Astrocyte (in vitro differentiated cells and primary cell): Measurements from ENCODE around the gene OR6P1. TPM values are rescaled to one million over a fixed set of nuclear protein-coding genes. Genes with fewer than 3 reads are reported as not detected.

Source experiments
- DNase-seq: peaks from one replicate; pipeline ENCODE4 v3.0.0-alpha.2; 2010; ENCODE audit warnings: low read depth
- FAIRE-seq: peaks from 2 replicates; lab custom pipeline; 2011; peaks lifted over from hg19 to GRCh38; lab: Jason Lieb, UNC
- H2AFZ ChIP-seq: 2 replicates; pipeline ENCODE4 v1.6.0; 2012; ENCODE audit warnings: low read depth, low read length, inconsistent platforms
- H3K27ac ChIP-seq: 2 replicates; pipeline ENCODE4 v1.5.1; 2011; ENCODE audit warnings: low read depth, low read length, inconsistent platforms
- H3K27me3 ChIP-seq: 2 replicates; pipeline ENCODE4 v1.6.0; 2011; ENCODE audit warnings: low read length, inconsistent platforms; ENCODE audit not compliant: insufficient read depth
- H3K36me3 ChIP-seq: 2 replicates; pipeline ENCODE4 v1.5.1; 2011; ENCODE audit warnings: low read length, inconsistent platforms; ENCODE audit not compliant: insufficient read depth
- H3K4me1 ChIP-seq: 2 replicates; pipeline ENCODE4 v1.5.1; 2011; ENCODE audit warnings: low read length, inconsistent platforms; ENCODE audit not compliant: insufficient read depth
- H3K4me2 ChIP-seq: 2 replicates; pipeline ENCODE4 v1.6.0; 2012; ENCODE audit warnings: low read length, inconsistent platforms
- H3K4me3 ChIP-seq: 2 replicates; pipeline ENCODE4 v1.5.1; 2011; ENCODE audit warnings: low read depth, mild to moderate bottlenecking, low read length, inconsistent platforms; ENCODE audit not compliant: insufficient read depth
- H3K79me2 ChIP-seq: 2 replicates; pipeline ENCODE4 v1.6.0; 2012; ENCODE audit warnings: mild to moderate bottlenecking, low read length, inconsistent platforms; ENCODE audit not compliant: insufficient read depth
- H3K9ac ChIP-seq: 2 replicates; pipeline ENCODE4 v1.6.0; 2012; ENCODE audit warnings: mild to moderate bottlenecking, low read length, inconsistent platforms
- H3K9me3 ChIP-seq: 2 replicates; pipeline ENCODE4 v1.5.1; 2012; ENCODE audit warnings: low read depth, mild to moderate bottlenecking, low read length, inconsistent platforms; ENCODE audit not compliant: insufficient read depth
- H4K20me1 ChIP-seq: 2 replicates; pipeline ENCODE4 v1.6.0; 2012; ENCODE audit warnings: low read length, inconsistent platforms; ENCODE audit not compliant: insufficient read depth
- H3K27ac Mint-ChIP-seq: one replicate; pipeline ENCODE4 v1.8.0; 2021; ENCODE audit warnings: mild to moderate bottlenecking, mixed read lengths; ENCODE audit not compliant: unreplicated experiment
- H3K27me3 Mint-ChIP-seq: one replicate; pipeline ENCODE4 v1.8.0; 2021; ENCODE audit warnings: low read depth, mixed read lengths; ENCODE audit not compliant: unreplicated experiment
- H3K36me3 Mint-ChIP-seq: one replicate; pipeline ENCODE4 v1.8.0; 2021; ENCODE audit warnings: low read depth, mixed read lengths; ENCODE audit not compliant: unreplicated experiment
- H3K4me1 Mint-ChIP-seq: one replicate; pipeline ENCODE4 v1.8.0; 2021; ENCODE audit warnings: low read depth, mixed read lengths; ENCODE audit not compliant: unreplicated experiment
- H3K4me3 Mint-ChIP-seq: one replicate; pipeline ENCODE4 v1.8.0; 2021; ENCODE audit warnings: mild to moderate bottlenecking, moderate library complexity, mixed read lengths; ENCODE audit not compliant: unreplicated experiment
- H3K9me3 Mint-ChIP-seq: one replicate; pipeline ENCODE4 v1.8.0; 2021; ENCODE audit warnings: mild to moderate bottlenecking, mixed read lengths; ENCODE audit not compliant: unreplicated experiment
- CTCF ChIP-seq: IDR thresholded peaks from 2 replicates; pipeline ENCODE4 v1.5.1; 2011; ENCODE audit warnings: low read depth, mild to moderate bottlenecking, inconsistent platforms, low read length, moderate library complexity; ENCODE audit not compliant: insufficient read depth
- EZH2 ChIP-seq: IDR thresholded peaks from 2 replicates; pipeline ENCODE4 v1.6.1; 2012; ENCODE audit warnings: mild to moderate bottlenecking, low read length, inconsistent platforms; ENCODE audit not compliant: insufficient read depth
- total RNA-seq: library from RNA; stranded (reverse); gene quantifications from 2 replicates; pipeline ENCODE4 v1.2.1, GENCODE V29; 2021

The OR6P1 gene
- total RNA-seq, 1 donor from 2014 or later: not detected

DNA sequence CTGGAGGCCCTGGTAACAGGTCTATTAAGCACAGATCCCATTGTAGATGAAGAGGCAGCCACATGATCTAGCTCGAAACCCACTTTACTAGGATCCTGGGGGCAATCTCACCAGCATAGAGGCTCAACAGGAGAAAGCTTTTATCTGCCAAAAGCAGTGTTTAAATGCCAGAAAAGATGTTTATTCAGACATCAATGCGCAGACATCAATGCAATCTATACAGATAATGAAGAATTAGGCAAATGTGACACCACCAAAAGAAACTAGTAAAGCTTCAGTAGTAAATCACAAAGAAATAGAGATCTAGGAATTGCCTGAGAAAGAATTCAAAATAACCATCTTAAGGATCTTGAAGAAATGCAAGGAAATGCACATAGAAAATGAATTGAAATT lies 48.7 kb downstream of the OR6P1 start:
- peaks cover 2% of the 10 kb centered on the region for H3K27me3 Mint-ChIP-seq
- H3K4me3 Mint-ChIP-seq: no peak overlapping the region
- Histone ChIP-seq H3K27ac (no peak overlapping the region), H3K79me2 (no peaks in the 10 kb centered on the region), H3K36me3 (no peaks in the 10 kb centered on the region), H3K27me3 (no peaks in the 10 kb centered on the region), H2AFZ (no peak overlapping the region), H3K4me1 (no peaks in the 10 kb centered on the region), H3K9me3 (no peaks in the 10 kb centered on the region), H3K4me2 (no peak overlapping the region), H3K9ac (no peak overlapping the region), H4K20me1 (no peaks in the 10 kb centered on the region), H3K4me3 (no peak overlapping the region)
- H3K27ac Mint-ChIP-seq: no peak overlapping the region
- H3K36me3 Mint-ChIP-seq: no peaks in the 10 kb centered on the region
- DNase-seq: no peak
- H3K4me1 Mint-ChIP-seq: no peaks in the 10 kb centered on the region
- no peaks in the 10 kb centered on the region for H3K9me3 Mint-ChIP-seq
- FAIRE-seq: no peak
- TF ChIP-seq EZH2 (no peak), CTCF (no peak)

DNA sequence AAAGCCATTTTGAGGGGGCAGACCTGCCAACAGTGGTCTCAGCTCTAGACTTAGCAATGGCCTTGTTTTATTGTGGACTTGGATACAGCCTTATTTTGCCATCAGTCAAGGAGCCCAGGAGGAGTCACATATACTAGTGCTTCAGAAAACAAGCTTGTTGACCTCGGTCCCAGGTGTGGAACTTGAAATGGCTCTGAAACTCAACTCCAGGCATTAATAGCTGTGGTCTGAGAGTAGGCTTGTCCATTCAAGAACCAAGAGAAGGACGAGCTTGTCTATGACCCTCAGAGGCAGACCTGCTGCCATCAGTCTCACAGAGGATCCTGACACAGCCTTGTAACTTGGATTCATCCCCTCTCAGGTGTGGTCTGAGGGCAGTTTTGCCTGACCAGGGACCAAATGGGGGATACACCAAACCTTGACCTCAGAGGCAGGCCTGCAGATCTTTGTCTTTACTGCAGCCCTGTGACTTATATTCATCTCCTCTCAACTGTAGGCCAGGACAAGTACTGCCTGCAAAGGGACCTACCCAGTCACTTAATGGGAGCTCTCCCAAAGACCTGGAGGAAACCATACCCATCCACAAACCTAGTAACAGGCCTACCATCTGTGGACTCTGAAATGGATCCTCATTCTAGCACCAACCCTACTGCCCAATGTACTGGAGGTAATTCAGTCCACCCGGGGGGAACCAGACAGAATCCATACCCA lies 49.3 kb downstream of the OR6P1 start:
- Mint-ChIP-seq H3K4me3 (no peak overlapping the region), H3K4me1 (no peaks in the 10 kb centered on the region), H3K27ac (no peak overlapping the region), H3K9me3 (no peaks in the 10 kb centered on the region), H3K36me3 (no peaks in the 10 kb centered on the region), H3K27me3 (peaks cover 2% of the 10 kb centered on the region)
- Histone ChIP-seq H3K4me3 (no peak overlapping the region), H3K9me3 (no peaks in the 10 kb centered on the region), H3K27me3 (no peaks in the 10 kb centered on the region), H4K20me1 (no peaks in the 10 kb centered on the region), H3K79me2 (no peaks in the 10 kb centered on the region), H3K27ac (no peak overlapping the region), H3K4me1 (no peaks in the 10 kb centered on the region), H3K36me3 (no peaks in the 10 kb centered on the region), H3K9ac (no peak overlapping the region), H2AFZ (no peak overlapping the region), H3K4me2 (no peak overlapping the region)
- FAIRE-seq (no peak), DNase-seq (no peak)
- TF ChIP-seq CTCF (no peak), EZH2 (no peak)

GRCh38 chr1:158520021-158520420 lies 50.4 kb downstream of the OR6P1 start:
- FAIRE-seq: no peak
- Histone ChIP-seq H3K27me3 (no peaks in the 10 kb centered on the region), H2AFZ (no peak overlapping the region), H3K36me3 (no peaks in the 10 kb centered on the region), H3K79me2 (no peaks in the 10 kb centered on the region), H3K9me3 (no peaks in the 10 kb centered on the region), H4K20me1 (no peaks in the 10 kb centered on the region), H3K4me3 (no peak overlapping the region), H3K4me2 (no peak overlapping the region), H3K9ac (no peak overlapping the region), H3K4me1 (no peaks in the 10 kb centered on the region), H3K27ac (no peak overlapping the region)
- TF ChIP-seq CTCF (no peak), EZH2 (no peak)
- Mint-ChIP-seq H3K9me3 (no peaks in the 10 kb centered on the region), H3K27me3 (peaks cover 2% of the 10 kb centered on the region), H3K27ac (no peak overlapping the region), H3K4me3 (no peak overlapping the region), H3K36me3 (no peaks in the 10 kb centered on the region), H3K4me1 (no peaks in the 10 kb centered on the region)
- DNase-seq: no peak
